GM18505 (cell line): ENCODE measurements around the gene ATP8B4.

Source experiments
- ATAC-seq: cut with Tn5 transposase; IDR thresholded peaks from one replicate; pipeline ENCODE4 v1.9.1; 2021; ENCODE audit not compliant: unreplicated experiment
- POLR2A ChIP-seq: IDR thresholded peaks from 4 replicates; pipeline ENCODE4 v1.6.1; 2011; ENCODE audit warnings: borderline replicate concordance; ENCODE audit not compliant: insufficient read depth, insufficient read length; ENCODE audit errors: extremely low read depth

Gene ATP8B4

GRCh38 chr15:50057905-50058639 lies 61.0 kb downstream of the ATP8B4 start:
- TF ChIP-seq POLR2A, result no peak
- no peak for ATAC-seq

GRCh38 chr15:50057196-50057595 lies 61.8 kb downstream of the ATP8B4 start:
- no peak for TF ChIP-seq POLR2A
- no peak for ATAC-seq

GRCh38 chr15:50055750-50056157 lies 63.3 kb downstream of the ATP8B4 start:
- ATAC-seq, result no peak
- no peak for TF ChIP-seq POLR2A

GRCh38 chr15:50055332-50055731 lies 63.7 kb downstream of the ATP8B4 start:
- no peak for TF ChIP-seq POLR2A
- no peak for ATAC-seq

- ATAC-seq, result no peak
- no peak for TF ChIP-seq POLR2A
Observed at GRCh38 chr15:50053055-50053856, 65.8 kb downstream of the ATP8B4 start.

GRCh38 chr15:50051811-50052419 lies 67.1 kb downstream of the ATP8B4 start:
- no peak for ATAC-seq
- no peak for TF ChIP-seq POLR2A

GRCh38 chr15:50050986-50051743 lies 67.9 kb downstream of the ATP8B4 start:
- no peak for ATAC-seq

GRCh38 chr15:50049871-50050270 lies 69.2 kb downstream of the ATP8B4 start:
- TF ChIP-seq POLR2A, result no peak
- ATAC-seq, result no peak

More at GRCh38 chr15:50050986-50051743, 67.9 kb downstream of the ATP8B4 start:
- TF ChIP-seq POLR2A, result no peak

- peak; percentile 55 for ATAC-seq
Observed at GRCh38 chr15:50046867-50047266, 72.2 kb downstream of the ATP8B4 start.

GRCh38 chr15:50046159-50046558 lies 72.9 kb downstream of the ATP8B4 start:
- ATAC-seq, result no peak
- no peak for TF ChIP-seq POLR2A

More at GRCh38 chr15:50046867-50047266, 72.2 kb downstream of the ATP8B4 start:
- no peak for TF ChIP-seq POLR2A

GRCh38 chr15:50044904-50045303 lies 74.1 kb downstream of the ATP8B4 start:
- TF ChIP-seq POLR2A, result no peak
- ATAC-seq, result no peak

GRCh38 chr15:50044406-50044805 lies 74.6 kb downstream of the ATP8B4 start:
- TF ChIP-seq POLR2A, result no peak
- ATAC-seq, result no peak

- no peak for TF ChIP-seq POLR2A
- ATAC-seq, result no peak
Observed at GRCh38 chr15:50042775-50043174, 76.3 kb downstream of the ATP8B4 start.
